HepG2 (cell line): Measurements from ENCODE around the gene UTP3. TPM values are rescaled to one million over a fixed set of nuclear protein-coding genes. Genes with fewer than 3 reads are reported as not detected.

Experiments used
- ATAC-seq: fragments of 200-7000 bp; cut with Tn5 transposase; 3 replicates; pipeline ENCODE4 v1.9.1; 2020; ENCODE audit warnings: mild to moderate bottlenecking, moderate library complexity
- BruUV-seq: library from RNA; stranded (reverse); fragments of 400-500 nt; replicated peaks from 2 replicates; lab custom pipeline; 2021; lab: Mats Ljungman, UMichigan
- CTCF ChIA-PET: fragments of 300-600 bp; formaldehyde crosslinking; extraction: SDS; loops from one replicate; lab custom pipeline; 2021; ENCODE audit warnings: low total read pairs, inconsistent platforms, low intra/inter-chr PET ratio; lab: Yijun Ruan, JAX
- POLR2A ChIA-PET: fragments of 350-600 bp; sonication (Branson Sonifier 250); formaldehyde crosslinking; loops from one replicate; lab custom pipeline; 2020; ENCODE audit warnings: antibody characterized with exemption, inconsistent platforms; lab: Yijun Ruan, JAX
- DNase-seq: peaks from one replicate; pipeline ENCODE4 v3.0.0-alpha.2; 2015; ENCODE audit warnings: low spot score
- FAIRE-seq: peaks from 3 replicates; lab custom pipeline; 2011; peaks lifted over from hg19 to GRCh38; lab: Jason Lieb, UNC
- H2AFZ ChIP-seq: one replicate; pipeline ENCODE4 v1.6.1; 2011; ENCODE audit warnings: low read length, inconsistent platforms
- H3K27ac ChIP-seq: fragments of 300-600 bp; 3 replicates; pipeline ENCODE4 v1.8.0; 2011; ENCODE audit warnings: mixed run types, mild to moderate bottlenecking, mixed read lengths, low read length, inconsistent platforms; ENCODE audit not compliant: insufficient read depth; ENCODE audit errors: extremely low read length
- H3K27me3 ChIP-seq, 2 experiments: fragments of 200-600 bp in 1 of 2; 2 replicates in 1 of 2; 3 replicates in 1 of 2; pipeline versions ENCODE4 v1.6.0 to v1.8.0; 2011; ENCODE audit warnings: low read length in 2 of 2, mild to moderate bottlenecking in 2 of 2, moderate library complexity in 2 of 2, inconsistent platforms in 1 of 2; ENCODE audit not compliant: insufficient read depth in 2 of 2, control insufficient read depth in 1 of 2
- H3K36me3 ChIP-seq, 2 experiments: fragments of 200-600 bp in 1 of 2; replicated peaks in 1 of 2; 2 replicates in 1 of 2; 3 replicates in 1 of 2; pipeline versions ENCODE4 v1.5.1 to v1.8.0; 2011; ENCODE audit warnings: low read length in 2 of 2, inconsistent platforms in 1 of 2; ENCODE audit not compliant: insufficient read depth in 2 of 2, control insufficient read depth in 1 of 2
- H3K4me1 ChIP-seq: 2 replicates; pipeline ENCODE4 v1.5.1; 2012; ENCODE audit warnings: low read length, inconsistent platforms; ENCODE audit not compliant: insufficient read depth
- H3K4me2 ChIP-seq: 2 replicates; pipeline ENCODE4 v1.6.0; 2011; ENCODE audit warnings: low read depth, low read length, inconsistent platforms
- H3K4me3 ChIP-seq, 3 experiments: fragments of 200-600 bp in 1 of 3; sonication (generic), shearing (Covaris generic) in 1 of 3; replicated peaks in 1 of 3; 2 replicates each; pipeline ENCODE4 v1.5.1; 2011 to 2016; ENCODE audit warnings: low read length in 3 of 3, inconsistent platforms in 2 of 3, low read depth in 2 of 3, mild to moderate bottlenecking in 2 of 3, control low read depth in 1 of 3, mixed read lengths in 1 of 3; ENCODE audit not compliant: insufficient read depth in 1 of 3
- H3K79me2 ChIP-seq: one replicate; pipeline ENCODE4 v1.6.1; 2011; ENCODE audit warnings: low read length, inconsistent platforms; ENCODE audit not compliant: insufficient read depth
- H3K9ac ChIP-seq: 2 replicates; pipeline ENCODE4 v1.6.0; 2011; ENCODE audit warnings: mild to moderate bottlenecking, low read depth, low read length, inconsistent platforms; ENCODE audit not compliant: insufficient read depth
- H3K9me3 ChIP-seq: 2 replicates; pipeline ENCODE4 v1.5.1; 2012; ENCODE audit warnings: mild to moderate bottlenecking, low read length
- H4K20me1 ChIP-seq: 2 replicates; pipeline ENCODE4 v1.6.0; 2011; ENCODE audit warnings: inconsistent platforms, mild to moderate bottlenecking, low read length, moderate library complexity; ENCODE audit not compliant: insufficient read depth
- ARID2 ChIP-seq: sonication (generic); formaldehyde crosslinking; IDR thresholded peaks from 2 replicates; pipeline ENCODE4 v1.8.1; 2022; ENCODE audit warnings: mild to moderate bottlenecking, missing genetic modification reagents, borderline replicate concordance
- BCL3 ChIP-seq: sonication (generic); formaldehyde crosslinking; IDR thresholded peaks from 2 replicates; pipeline ENCODE4 v1.5.1; 2020; ENCODE audit warnings: mild to moderate bottlenecking, missing genetic modification reagents, moderate library complexity
- BORCS8-MEF2B ChIP-seq: sonication (generic); formaldehyde crosslinking; IDR thresholded peaks from 2 replicates; pipeline ENCODE4 v1.8.0; 2022; ENCODE audit warnings: mild to moderate bottlenecking, missing genetic modification reagents
- CREBL2 ChIP-seq: sonication (generic); formaldehyde crosslinking; IDR thresholded peaks from 2 replicates; pipeline ENCODE4 v1.8.1; 2023; ENCODE audit warnings: missing genetic modification reagents, mild to moderate bottlenecking, borderline replicate concordance
- EED ChIP-seq: sonication (generic); formaldehyde crosslinking; IDR thresholded peaks from 2 replicates; pipeline ENCODE4 v1.5.0; 2020; ENCODE audit warnings: mild to moderate bottlenecking, missing genetic modification reagents
- GATAD1 ChIP-seq: IDR thresholded peaks from 2 replicates; pipeline ENCODE4 v1.6.1; 2016; ENCODE audit warnings: missing genetic modification reagents, missing compliant biosample characterization
- HOXA3 ChIP-seq: sonication (generic); formaldehyde crosslinking; IDR thresholded peaks from 2 replicates; pipeline ENCODE4 v1.5.0; 2020; ENCODE audit warnings: missing genetic modification reagents
- KLF11 ChIP-seq: IDR thresholded peaks from 2 replicates; pipeline ENCODE4 v1.6.1; 2016; ENCODE audit warnings: missing compliant biosample characterization
- NONO ChIP-seq, 2 experiments: fragments of 450-650 bp in 1 of 2; sonication (generic) in 1 of 2; formaldehyde crosslinking in 1 of 2; IDR thresholded peaks in 1 of 2; conservative IDR thresholded peaks in 1 of 2; 2 replicates each; pipeline versions ENCODE4 v1.6.1 to v1.8.0; 2017 to 2022; ENCODE audit warnings: mild to moderate bottlenecking in 1 of 2, missing genetic modification reagents in 1 of 2, moderate library complexity in 1 of 2
- NR3C1 ChIP-seq: sonication (generic); formaldehyde crosslinking; IDR thresholded peaks from 2 replicates; pipeline ENCODE4 v1.4.0; 2020; ENCODE audit warnings: missing genetic modification reagents
- PHF8 ChIP-seq: sonication (generic); formaldehyde crosslinking; IDR thresholded peaks from 2 replicates; pipeline ENCODE4 v1.5.0; 2020; ENCODE audit warnings: missing genetic modification reagents
- RAD51 ChIP-seq: fragments of 450-650 bp; IDR thresholded peaks from 2 replicates; pipeline ENCODE4 v1.6.1; 2016; ENCODE audit warnings: borderline replicate concordance
- SMARCE1 ChIP-seq: fragments of 450-650 bp; IDR thresholded peaks from 2 replicates; pipeline ENCODE4 v1.6.1; 2017; ENCODE audit warnings: borderline replicate concordance
- ZBTB34 ChIP-seq: sonication (generic); formaldehyde crosslinking; IDR thresholded peaks from 2 replicates; pipeline ENCODE4 v1.8.0; 2022; ENCODE audit warnings: mild to moderate bottlenecking, missing genetic modification reagents
- ZBTB43 ChIP-seq: sonication (generic); formaldehyde crosslinking; conservative IDR thresholded peaks from 2 replicates; pipeline ENCODE4 v1.4.0; 2020; ENCODE audit warnings: missing genetic modification reagents
- ZNF350 ChIP-seq: sonication (generic); formaldehyde crosslinking; IDR thresholded peaks from 2 replicates; pipeline ENCODE4 v1.4.0; 2020; ENCODE audit warnings: mild to moderate bottlenecking, low read depth, missing genetic modification reagents, borderline replicate concordance
- ZNF543 ChIP-seq: sonication (generic); formaldehyde crosslinking; IDR thresholded peaks from 2 replicates; pipeline ENCODE4 v1.4.0; 2020; ENCODE audit warnings: mild to moderate bottlenecking, missing genetic modification reagents
- ZNF776 ChIP-seq: sonication (generic); formaldehyde crosslinking; IDR thresholded peaks from 2 replicates; pipeline ENCODE4 v1.4.0; 2020; ENCODE audit warnings: mild to moderate bottlenecking, missing genetic modification reagents
- WGBS: methylation state at CpG from one replicate; pipeline ENCODE4 v1.1.6; 2017; ENCODE audit warnings: low lambda C conversion rate; 5-methylcytosine and 5-hydroxymethylcytosine counted together
- in situ Hi-C: cut with HindIII; loops from 2 replicates; pipeline ENCODE4 v1.10.0; 2017; ENCODE audit warnings: low pct_unique_long_range_greater_than_20kb; ENCODE audit not compliant: extremely low pct_ligation_motif_present
- intact Hi-C: fragments of 100-400 bp; cut with micrococcal nuclease; formaldehyde crosslinking; loops from one replicate; pipeline ENCODE4 v1.10.0; 2022; ENCODE audit not compliant: unreplicated experiment
- polyA plus RNA-seq, 8 experiments: library from polyadenylated mRNA; depleted of rRNA in 3 of 8; stranded (reverse) in 7 of 8; unstranded in 1 of 8; fragments of >200 nt; fragmentation: Illumina TruSeq in 4 of 8; extraction: Trizol in 4 of 8; gene quantifications; 2 replicates each; pipeline versions ENCODE4 v1.2.1 to v1.2.3, GENCODE V29; 2011 to 2016; ENCODE audit warnings: low read depth in 4 of 8, missing spikeins in 1 of 8, mixed read lengths in 1 of 8; ENCODE audit not compliant: insufficient read depth in 1 of 8
- total RNA-seq, 5 experiments: library from RNA; depleted of rRNA; stranded (reverse); fragments of >200 nt; fragmentation: Illumina TruSeq; extraction: Trizol; gene quantifications; 2 replicates each; pipeline ENCODE4 v1.2.3, GENCODE V29; 2016; ENCODE audit warnings: low read depth in 1 of 5

UTP3 gene
- total and polyA plus RNA-seq, 2 of the 13 experiments (the other 11 are each of a cell fraction or from before 2014, with no cell fraction given), result 6.9 to 19.5 TPM

GRCh38 chr4:70703619-70704214 lies 15.4 kb downstream of the UTP3 start (continued):
- TF ChIP-seq ZNF350 (CRISPR knock-in tag), result no peak
- no peak for TF ChIP-seq NR3C1
- TF ChIP-seq ARID2, result peak; percentile 81; the same call in 1 of the 2 replicates
- no peak for TF ChIP-seq KLF11 (CRISPR knock-in tag)
- no peak for TF ChIP-seq CREBL2 (CRISPR knock-in tag)
- 0 out of 2 replicates have a peak, but pooled peaks have one; percentile 22 for TF ChIP-seq ZBTB34 (CRISPR knock-in tag)
- no peak for TF ChIP-seq NONO (IDR thresholded peaks at IDR 0.05)
- no peak for TF ChIP-seq NONO (CRISPR knock-in tag; conservative IDR thresholded peaks at IDR 0.05)
- no peak for TF ChIP-seq EED (CRISPR knock-in tag)
- TF ChIP-seq ZNF776, result no peak

GRCh38 chr4:70704215-70704930 lies 16.0 kb downstream of the UTP3 start:
- DNase-seq, result peak; percentile 67
- peak overlapping the region; percentile 84 for H3K9ac ChIP-seq
- no peaks in the 10 kb centered on the region for H3K9me3 ChIP-seq
- in situ Hi-C loops, result no loop called here
- H2AFZ ChIP-seq, result peak overlapping the region; percentile 85
- peak overlapping the region; percentile 91 for H3K27ac ChIP-seq
- H3K4me1 ChIP-seq, result peaks cover 40% of the 10 kb centered on the region
- TSS peak; percentile 95 for BruUV-seq
- no peak for FAIRE-seq
- 0% methylated on average over 17 of the region's 58 CpGs for WGBS
- H3K4me2 ChIP-seq, result peak overlapping the region; percentile 87
- ATAC-seq, result peak; percentile 85
- H4K20me1 ChIP-seq, result no peaks in the 10 kb centered on the region
- intact Hi-C loops, result loop anchor here (1.0 to 10.0 kb wide), 3 partner anchors 16 to 290 kb away; partner anchors contain the start of genes DCK and UTP3
- H3K4me3 ChIP-seq, result peak overlapping the region; percentile 72 to 88 (median 80)
- H3K79me2 ChIP-seq, result peaks cover 23% of the 10 kb centered on the region
- ChIA-PET POLR2A (interaction anchor here (0.9 to 6.4 kb wide), 5 partner anchors 9 to 198 kb away, joined by 3 to 75 read pairs (median 4); partner anchors contain the start of genes MOB1B and UTP3), CTCF (interaction anchor here (0.7 to 1.0 kb wide), 2 partner anchors 17 to 52 kb away, joined by 3 read pairs; no protein-coding TSS in a partner anchor)
- no peaks in the 10 kb centered on the region for H3K36me3 ChIP-seq
- H3K27me3 ChIP-seq, result no peaks in the 10 kb centered on the region; a peak in 1 of 5 replicates
- TF ChIP-seq BORCS8-MEF2B (CRISPR knock-in tag) (0 out of 2 replicates have a peak, but pooled peaks have one; percentile 4), SMARCE1 (no peak), GATAD1 (peak; percentile 22; the same call in 1 of the 2 replicates), ZNF543 (CRISPR knock-in tag) (0 out of 2 replicates have a peak, but pooled peaks have one; percentile 9), RAD51 (no peak), ZBTB43 (CRISPR knock-in tag) (no peak), PHF8 (CRISPR knock-in tag) (peak; percentile 85), HOXA3 (CRISPR knock-in tag) (peak; percentile 34; the same call in 1 of the 2 replicates), BCL3 (CRISPR knock-in tag) (peak; percentile 6; the same call in 1 of the 2 replicates)
